ENCODE data around the gene PPP1R7.

Gene PPP1R7

GRCh38 chr2:241130316-241130715, 20.0 kb upstream of the PPP1R7 start:
- Histone ChIP-seq H3K27me3 (ENCODE audit: insufficient read depth, low read length, poor library complexity) (no peaks in the 10 kb centered on the region), H3K4me2 (ENCODE audit: insufficient read depth, low read length) (no peak overlapping the region), H3K4me1 (ENCODE audit: insufficient read depth, low read length) (no peaks in the 10 kb centered on the region), H4K20me1 (ENCODE audit: insufficient read depth, low read length) (0 out of 2 replicates have a peak, but pooled peaks cover 7% of the 10 kb centered on the region), H3K27ac (ENCODE audit: low read length) (no peak overlapping the region), H3K9me3 (ENCODE audit: insufficient read depth, low read length, severe bottlenecking) (no peaks in the 10 kb centered on the region), H3K79me2 (ENCODE audit: insufficient read depth, low read length) (no peaks in the 10 kb centered on the region), H3K4me3 (ENCODE audit: low read depth in 1 of 2, low read length in 2 of 2) (no peak overlapping the region), H3K9ac (ENCODE audit: low read depth, low read length) (no peak overlapping the region), H3K36me3 (ENCODE audit: insufficient read depth, low read length) (peaks cover 61% of the 10 kb centered on the region), H2AFZ (ENCODE audit: low read depth, low read length) (no peak overlapping the region)
- no peak for TF ChIP-seq CTCF (IDR thresholded peaks at IDR 0.05; ENCODE audit: borderline replicate concordance, extremely low read depth, low read length, poor library complexity, severe bottlenecking)
- TF ChIP-seq EZH2 (IDR thresholded peaks at IDR 0.05; ENCODE audit: borderline replicate concordance, low read depth, low read length, severe bottlenecking), result no peak
- no peak for ATAC-seq (ENCODE audit: insufficient read depth, low read depth)
- no peak for DNase-seq

DNA sequence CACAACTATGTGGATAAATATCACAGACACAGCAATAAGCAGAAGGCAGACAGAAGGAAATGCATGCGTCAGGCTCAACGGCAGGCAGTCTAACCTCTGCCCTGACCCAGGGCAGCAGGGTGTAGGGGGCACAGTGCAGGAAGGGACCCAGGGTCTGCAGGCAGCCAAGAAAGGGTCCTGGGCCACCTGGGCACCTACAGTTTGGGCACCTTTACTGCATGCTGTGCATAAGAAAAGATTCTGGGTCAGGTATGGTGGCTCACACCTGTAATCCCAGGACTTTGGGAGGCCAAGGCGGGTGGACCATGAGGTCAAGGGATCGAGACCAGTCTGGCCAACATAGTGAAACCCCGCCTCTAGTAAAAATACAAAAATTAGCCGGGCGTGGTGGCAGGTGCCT, 18.7 kb upstream of the PPP1R7 start:
- Histone ChIP-seq H3K9ac (ENCODE audit: low read depth, low read length) (no peak overlapping the region), H3K27ac (ENCODE audit: low read length) (no peak overlapping the region), H3K79me2 (ENCODE audit: insufficient read depth, low read length) (no peaks in the 10 kb centered on the region), H3K27me3 (ENCODE audit: insufficient read depth, low read length, poor library complexity) (no peaks in the 10 kb centered on the region), H2AFZ (ENCODE audit: low read depth, low read length) (no peak overlapping the region), H3K9me3 (ENCODE audit: insufficient read depth, low read length, severe bottlenecking) (no peaks in the 10 kb centered on the region), H3K36me3 (ENCODE audit: insufficient read depth, low read length) (peaks cover 62% of the 10 kb centered on the region), H3K4me3 (ENCODE audit: low read depth in 1 of 2, low read length in 2 of 2) (no peak overlapping the region), H3K4me1 (ENCODE audit: insufficient read depth, low read length) (no peaks in the 10 kb centered on the region), H4K20me1 (ENCODE audit: insufficient read depth, low read length) (0 out of 2 replicates have a peak, but pooled peaks cover 4% of the 10 kb centered on the region), H3K4me2 (ENCODE audit: insufficient read depth, low read length) (no peak overlapping the region)
- DNase-seq (no peak), ATAC-seq (ENCODE audit: insufficient read depth, low read depth) (no peak)
- TF ChIP-seq EZH2 (IDR thresholded peaks at IDR 0.05; ENCODE audit: borderline replicate concordance, low read depth, low read length, severe bottlenecking) (no peak), CTCF (IDR thresholded peaks at IDR 0.05; ENCODE audit: borderline replicate concordance, extremely low read depth, low read length, poor library complexity, severe bottlenecking) (no peak)

DNA sequence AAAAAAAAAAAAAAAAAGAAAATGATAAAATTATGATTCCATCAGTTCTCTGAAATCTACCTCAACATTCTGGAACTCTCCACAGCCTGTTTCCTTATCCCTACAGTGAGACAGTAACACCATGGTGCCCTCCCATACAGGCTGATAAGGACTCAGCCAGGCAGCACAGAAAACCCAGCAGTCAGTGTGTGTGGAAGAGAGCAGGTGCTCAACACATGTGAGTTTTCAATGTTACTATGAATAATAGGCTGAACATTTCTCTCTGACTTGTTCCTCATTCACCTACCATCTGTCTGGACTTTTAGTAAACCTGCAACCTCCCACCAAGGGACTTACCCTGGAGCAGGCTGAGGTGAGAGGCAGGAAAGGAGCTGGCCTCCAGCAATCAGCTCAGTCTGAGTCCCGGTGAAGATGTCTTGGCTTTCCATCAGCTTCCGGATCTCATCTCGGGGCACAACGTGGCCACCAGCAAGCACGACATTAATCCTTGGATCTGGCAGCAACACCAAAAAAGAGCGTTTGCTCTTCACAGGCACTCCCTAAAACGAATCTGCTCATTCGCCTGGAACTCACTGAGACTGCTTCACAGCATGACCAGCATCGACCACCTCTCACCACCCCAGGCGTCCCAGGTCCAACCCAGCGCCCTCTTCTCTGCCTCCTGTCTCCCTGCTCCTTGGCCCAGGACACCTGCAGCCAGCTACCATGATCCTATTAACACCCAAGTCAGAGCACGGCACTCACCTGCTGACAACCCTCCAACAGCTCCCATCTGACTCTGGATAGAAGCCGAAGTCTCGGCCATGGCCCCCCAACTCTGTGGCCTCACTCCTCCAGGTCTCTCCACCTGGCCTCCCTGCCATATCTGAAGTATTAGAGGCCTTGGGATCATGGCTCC, 17.5 kb upstream of the PPP1R7 start:
- Histone ChIP-seq H3K27ac (ENCODE audit: low read length) (no peak overlapping the region), H3K9me3 (ENCODE audit: insufficient read depth, low read length, severe bottlenecking) (no peaks in the 10 kb centered on the region), H3K4me2 (ENCODE audit: insufficient read depth, low read length) (no peak overlapping the region), H3K27me3 (ENCODE audit: insufficient read depth, low read length, poor library complexity) (no peaks in the 10 kb centered on the region), H3K9ac (ENCODE audit: low read depth, low read length) (no peak overlapping the region), H3K79me2 (ENCODE audit: insufficient read depth, low read length) (no peaks in the 10 kb centered on the region), H2AFZ (ENCODE audit: low read depth, low read length) (no peak overlapping the region), H4K20me1 (ENCODE audit: insufficient read depth, low read length) (0 out of 2 replicates have a peak, but pooled peaks cover 4% of the 10 kb centered on the region), H3K4me3 (ENCODE audit: low read depth in 1 of 2, low read length in 2 of 2) (no peak overlapping the region), H3K36me3 (ENCODE audit: insufficient read depth, low read length) (peaks cover 66% of the 10 kb centered on the region), H3K4me1 (ENCODE audit: insufficient read depth, low read length) (no peaks in the 10 kb centered on the region)
- no peak for TF ChIP-seq EZH2 (IDR thresholded peaks at IDR 0.05; ENCODE audit: borderline replicate concordance, low read depth, low read length, severe bottlenecking)
- TF ChIP-seq CTCF (IDR thresholded peaks at IDR 0.05; ENCODE audit: borderline replicate concordance, extremely low read depth, low read length, poor library complexity, severe bottlenecking), result no peak
- ATAC-seq (ENCODE audit: insufficient read depth, low read depth) (no peak), DNase-seq (no peak)

Measured in DND-41 (cell line).